CD4-positive, alpha-beta T cell treated with Interleukin-4 for 4 hours (primary cell): ENCODE data around the gene TFRC.
"Not testable (repeated sequence)": the region's sequence is repeated elsewhere in the genome, so short reads cannot be mapped to it uniquely, and the experiment has no call there.

Source experiments
- DNase-seq: peaks from one replicate; pipeline ENCODE4 v3.0.0-alpha.2; 2020

The TFRC gene

GRCh38 chr3:196047391-196048030 is 34.4 kb downstream of the TFRC start:
- DNase-seq: no peak

GRCh38 chr3:196044513-196044912 is 37.4 kb downstream of the TFRC start:
- no peak for DNase-seq

- DNase-seq: no peak
These were observed 39.2 kb downstream of the TFRC start for GRCh38 chr3:196042673-196043072.

- no peak for DNase-seq
These were observed 42.5 kb downstream of the TFRC start for GRCh38 chr3:196039359-196039758.

GRCh38 chr3:196026059-196026458 is 55.8 kb downstream of the TFRC start:
- DNase-seq: not testable (repeated sequence)

GRCh38 chr3:196024968-196025367 is 56.9 kb downstream of the TFRC start:
- no peak for DNase-seq

- no peak for DNase-seq
These were observed 57.9 kb downstream of the TFRC start for GRCh38 chr3:196023947-196024346.

- DNase-seq: not testable (repeated sequence)
These were observed 59.4 kb downstream of the TFRC start for GRCh38 chr3:196022499-196022878.

- DNase-seq: no peak
These were observed 61.5 kb downstream of the TFRC start for GRCh38 chr3:196020373-196020772.

GRCh38 chr3:196019576-196019975 is 62.3 kb downstream of the TFRC start:
- not testable (repeated sequence) for DNase-seq

- not testable (repeated sequence) for DNase-seq
These were observed 63.7 kb downstream of the TFRC start for GRCh38 chr3:196018159-196018558.

- no peak for DNase-seq
These were observed 65.4 kb downstream of the TFRC start for GRCh38 chr3:196016485-196016884.

- DNase-seq: no peak
These were observed 65.8 kb downstream of the TFRC start for GRCh38 chr3:196016059-196016458.

GRCh38 chr3:196013587-196014487 is 68.1 kb downstream of the TFRC start:
- no peak for DNase-seq

- no peak for DNase-seq
These were observed 68.9 kb downstream of the TFRC start for GRCh38 chr3:196012941-196013476.

- no peak for DNase-seq
These were observed 69.4 kb downstream of the TFRC start for GRCh38 chr3:196012481-196012880.

- DNase-seq: no peak
These were observed 72.4 kb downstream of the TFRC start for GRCh38 chr3:196009456-196009855.

- DNase-seq: no peak
These were observed 73.0 kb downstream of the TFRC start for GRCh38 chr3:196008929-196009328.

GRCh38 chr3:196008387-196008786 is 73.5 kb downstream of the TFRC start:
- no peak for DNase-seq

GRCh38 chr3:196007744-196008335 is 74.0 kb downstream of the TFRC start:
- no peak for DNase-seq

GRCh38 chr3:196005338-196005737 is 76.6 kb downstream of the TFRC start:
- not testable (repeated sequence) for DNase-seq

GRCh38 chr3:196004359-196005052 is 77.4 kb downstream of the TFRC start:
- DNase-seq: not testable (repeated sequence)

GRCh38 chr3:196003611-196004010 is 78.3 kb downstream of the TFRC start:
- no peak for DNase-seq
